ENCODE results near the gene HPS1.

GRCh38 chr10:98463976-98464754, 17.4 kb upstream of the HPS1 start:
- TF ChIP-seq, protein P1, sequence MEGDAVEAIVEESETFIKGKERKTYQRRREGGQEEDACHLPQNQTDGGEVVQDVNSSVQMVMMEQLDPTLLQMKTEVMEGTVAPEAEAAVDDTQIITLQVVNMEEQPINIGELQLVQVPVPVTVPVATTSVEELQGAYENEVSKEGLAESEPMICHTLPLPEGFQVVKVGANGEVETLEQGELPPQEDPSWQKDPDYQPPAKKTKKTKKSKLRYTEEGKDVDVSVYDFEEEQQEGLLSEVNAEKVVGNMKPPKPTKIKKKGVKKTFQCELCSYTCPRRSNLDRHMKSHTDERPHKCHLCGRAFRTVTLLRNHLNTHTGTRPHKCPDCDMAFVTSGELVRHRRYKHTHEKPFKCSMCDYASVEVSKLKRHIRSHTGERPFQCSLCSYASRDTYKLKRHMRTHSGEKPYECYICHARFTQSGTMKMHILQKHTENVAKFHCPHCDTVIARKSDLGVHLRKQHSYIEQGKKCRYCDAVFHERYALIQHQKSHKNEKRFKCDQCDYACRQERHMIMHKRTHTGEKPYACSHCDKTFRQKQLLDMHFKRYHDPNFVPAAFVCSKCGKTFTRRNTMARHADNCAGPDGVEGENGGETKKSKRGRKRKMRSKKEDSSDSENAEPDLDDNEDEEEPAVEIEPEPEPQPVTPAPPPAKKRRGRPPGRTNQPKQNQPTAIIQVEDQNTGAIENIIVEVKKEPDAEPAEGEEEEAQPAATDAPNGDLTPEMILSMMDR (IDR thresholded peaks at IDR 0.05): no peak
- TF ChIP-seq POLR2AphosphoS5 (IDR thresholded peaks at IDR 0.05; ENCODE audit: low read depth, low read length) (no peak), REST (IDR thresholded peaks at IDR 0.05; ENCODE audit: insufficient read depth in 1 of 2, low read depth in 2 of 2, low read length in 1 of 2) (no peak)

Data from Panc1 (cell line).